Hepatocyte (in vitro differentiated cells): ENCODE measurements around the gene TAF8.

Experiments
- CTCF ChIP-seq: fragments of 200-600 bp; sonication (generic); IDR thresholded peaks from 2 replicates; pipeline ENCODE4 v1.5.1; 2016; ENCODE audit warnings: antibody characterized with exemption, mild to moderate bottlenecking; ENCODE audit not compliant: poor library complexity
- EZH2 ChIP-seq: fragments of 200-600 bp; sonication (generic); IDR thresholded peaks from 2 replicates; pipeline ENCODE4 v1.6.1; 2016; ENCODE audit warnings: antibody characterized with exemption, mild to moderate bottlenecking, borderline replicate concordance
- EZH2phosphoT487 ChIP-seq: fragments of 200-600 bp; sonication (generic); IDR thresholded peaks from one replicate; pipeline ENCODE4 v1.6.1; 2018; ENCODE audit warnings: antibody characterized with exemption, mild to moderate bottlenecking, low read depth, moderate library complexity; ENCODE audit not compliant: unreplicated experiment, severe bottlenecking

DNA sequence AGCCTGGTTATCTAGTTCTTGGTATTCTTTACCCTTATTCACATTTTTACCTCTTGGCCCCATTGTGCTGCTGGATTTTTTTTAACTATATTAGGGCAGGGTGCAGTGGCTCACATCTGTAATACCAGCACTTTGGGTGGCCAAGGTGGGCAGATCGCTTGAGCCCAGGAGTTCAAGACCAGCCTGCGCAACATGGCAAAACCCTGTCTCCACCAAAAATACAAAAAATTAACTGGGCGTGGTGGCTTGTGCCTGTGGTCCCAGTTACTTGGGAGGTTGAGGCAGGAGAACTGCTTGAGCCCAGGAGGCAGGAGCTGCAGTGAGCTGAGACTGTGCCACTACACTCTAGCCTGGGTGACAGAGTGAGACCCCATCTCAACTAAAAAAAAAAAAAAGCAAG, 12.2 kb upstream of the TAF8 start:
- TF ChIP-seq CTCF (no peak), EZH2phosphoT487 (no peak), EZH2 (no peak)
